ENCODE data around the gene HNRNPUL1.
A peak's percentile ranks its signal among the peaks of the same experiment; 100 is the strongest.
"Not testable (repeated sequence)": the region's sequence is repeated elsewhere in the genome, so short reads cannot be mapped to it uniquely, and the experiment has no call there.

The HNRNPUL1 gene

DNA sequence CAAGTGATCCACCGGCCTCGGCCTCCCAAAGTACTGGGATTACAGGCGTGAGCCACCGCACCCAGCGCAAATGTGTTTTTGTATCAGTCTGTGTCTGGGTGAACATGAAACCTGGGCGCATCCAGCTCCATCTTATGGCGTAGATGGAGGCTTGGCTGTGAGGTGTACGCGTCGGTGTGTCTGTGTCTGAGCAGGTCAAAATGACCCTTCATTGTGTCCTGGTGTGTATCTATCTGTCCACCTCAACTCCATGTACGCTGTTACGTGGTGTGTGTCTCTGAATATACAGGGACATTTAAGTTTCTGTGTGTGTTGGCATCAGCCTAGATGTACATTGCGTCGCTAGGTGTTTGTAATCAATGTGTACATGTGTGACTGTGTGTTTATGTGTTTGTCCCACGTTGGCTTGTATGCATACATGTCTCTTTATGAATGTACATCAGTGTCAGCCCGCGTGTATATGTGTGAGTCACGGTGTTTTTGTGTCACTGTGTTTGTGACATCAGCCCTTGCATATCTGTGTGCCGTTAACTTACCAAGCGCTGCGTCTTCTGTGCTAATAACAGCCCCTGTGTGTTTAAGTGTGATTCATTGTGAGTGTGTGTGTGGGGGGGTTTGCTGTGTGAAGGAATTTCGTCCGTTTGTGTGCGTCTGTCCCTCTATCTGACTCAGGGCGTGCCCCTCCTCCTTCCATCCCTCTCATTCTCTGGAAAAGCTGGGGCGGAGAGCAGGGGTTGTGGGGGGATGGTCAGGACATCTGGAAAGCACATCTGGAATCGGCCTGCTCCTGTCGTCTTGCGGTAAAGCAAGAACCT is 38.7 kb upstream of the HNRNPUL1 start:
- Histone ChIP-seq H3K9ac (ENCODE audit: low read depth, low read length) (peak overlapping the region; percentile 13), H3K9me3 (ENCODE audit: control insufficient read depth, insufficient read depth, low read length) (no peaks in the 10 kb centered on the region), H3K36me3 (ENCODE audit: control insufficient read depth, insufficient read depth, low read length) (peaks cover 12% of the 10 kb centered on the region), H3K27me3 (ENCODE audit: control insufficient read depth, insufficient read depth, low read length) (no peaks in the 10 kb centered on the region), H3K4me1 (ENCODE audit: control insufficient read depth, insufficient read depth, low read length) (peaks cover 12% of the 10 kb centered on the region), H3K4me3 (ENCODE audit: low read depth, low read length) (peak overlapping the region; percentile 57)

- H3K27me3 ChIP-seq (ENCODE audit: control insufficient read depth, insufficient read depth, low read length): no peaks in the 10 kb centered on the region
- H3K4me1 ChIP-seq (ENCODE audit: control insufficient read depth, insufficient read depth, low read length): peaks cover 12% of the 10 kb centered on the region
- peak overlapping the region; percentile 56 for H3K9ac ChIP-seq (ENCODE audit: low read depth, low read length)
- peaks cover 5% of the 10 kb centered on the region for H3K36me3 ChIP-seq (ENCODE audit: control insufficient read depth, insufficient read depth, low read length)
- H3K9me3 ChIP-seq (ENCODE audit: control insufficient read depth, insufficient read depth, low read length): no peaks in the 10 kb centered on the region
- H3K4me3 ChIP-seq (ENCODE audit: low read depth, low read length): peak overlapping the region; percentile 57
Measured at GRCh38 chr19:41226053-41226873, 37.9 kb upstream of the HNRNPUL1 start.

DNA sequence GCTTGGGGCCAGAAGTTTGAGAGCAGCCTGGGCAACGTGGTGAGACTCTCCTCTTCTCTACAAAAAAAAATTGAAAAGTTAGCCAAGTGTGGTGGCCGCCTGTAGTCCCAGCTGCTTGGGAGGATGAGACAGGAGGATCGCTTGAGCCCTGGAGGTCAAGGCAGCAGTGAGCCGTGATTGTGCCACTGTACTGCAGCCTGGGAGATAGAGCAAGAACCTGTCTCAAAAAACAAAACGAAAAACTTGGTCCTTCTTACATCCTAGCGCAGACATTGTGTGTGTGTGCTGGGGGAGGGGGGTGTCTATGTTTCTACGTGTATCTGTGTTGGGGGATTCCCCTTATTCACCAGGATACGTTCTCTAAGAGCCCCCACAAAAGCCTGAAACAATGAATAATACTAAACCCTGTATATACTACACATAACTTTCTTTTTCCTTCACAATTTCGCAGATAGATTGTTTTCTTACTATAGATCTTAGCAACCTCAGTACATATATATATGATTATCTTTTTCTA is 37.2 kb upstream of the HNRNPUL1 start:
- H3K36me3 ChIP-seq (ENCODE audit: control insufficient read depth, insufficient read depth, low read length): peaks cover 2% of the 10 kb centered on the region
- no peaks in the 10 kb centered on the region for H3K27me3 ChIP-seq (ENCODE audit: control insufficient read depth, insufficient read depth, low read length)
- H3K9ac ChIP-seq (ENCODE audit: low read depth, low read length): no peak overlapping the region
- H3K4me1 ChIP-seq (ENCODE audit: control insufficient read depth, insufficient read depth, low read length): peaks cover 12% of the 10 kb centered on the region
- peak overlapping the region; percentile 57 for H3K4me3 ChIP-seq (ENCODE audit: low read depth, low read length)
- no peaks in the 10 kb centered on the region for H3K9me3 ChIP-seq (ENCODE audit: control insufficient read depth, insufficient read depth, low read length)

- Histone ChIP-seq H3K36me3 (ENCODE audit: control insufficient read depth, insufficient read depth, low read length) (no peaks in the 10 kb centered on the region), H3K4me1 (ENCODE audit: control insufficient read depth, insufficient read depth, low read length) (peaks cover 8% of the 10 kb centered on the region), H3K9ac (ENCODE audit: low read depth, low read length) (no peak overlapping the region), H3K4me3 (ENCODE audit: low read depth, low read length) (no peak overlapping the region), H3K9me3 (ENCODE audit: control insufficient read depth, insufficient read depth, low read length) (no peaks in the 10 kb centered on the region), H3K27me3 (ENCODE audit: control insufficient read depth, insufficient read depth, low read length) (no peaks in the 10 kb centered on the region)
Measured at GRCh38 chr19:41228486-41228885, 35.7 kb upstream of the HNRNPUL1 start.

- not testable (repeated sequence) for H3K4me1 ChIP-seq (ENCODE audit: control insufficient read depth, insufficient read depth, low read length); H3K9ac ChIP-seq (ENCODE audit: low read depth, low read length); H3K4me3 ChIP-seq (ENCODE audit: low read depth, low read length); H3K36me3 ChIP-seq (ENCODE audit: control insufficient read depth, insufficient read depth, low read length); H3K9me3 ChIP-seq (ENCODE audit: control insufficient read depth, insufficient read depth, low read length); H3K27me3 ChIP-seq (ENCODE audit: control insufficient read depth, insufficient read depth, low read length)
Measured at GRCh38 chr19:41229338-41229737, 34.8 kb upstream of the HNRNPUL1 start.

- H3K4me1 ChIP-seq (ENCODE audit: control insufficient read depth, insufficient read depth, low read length): peaks cover 7% of the 10 kb centered on the region
- H3K36me3 ChIP-seq (ENCODE audit: control insufficient read depth, insufficient read depth, low read length): no peaks in the 10 kb centered on the region
- H3K9me3 ChIP-seq (ENCODE audit: control insufficient read depth, insufficient read depth, low read length): no peaks in the 10 kb centered on the region
- H3K27me3 ChIP-seq (ENCODE audit: control insufficient read depth, insufficient read depth, low read length): no peaks in the 10 kb centered on the region
- H3K9ac ChIP-seq (ENCODE audit: low read depth, low read length): no peak overlapping the region
- H3K4me3 ChIP-seq (ENCODE audit: low read depth, low read length): no peak overlapping the region
Measured at GRCh38 chr19:41230067-41230857, 33.9 kb upstream of the HNRNPUL1 start.

GRCh38 chr19:41232686-41233085 is 31.5 kb upstream of the HNRNPUL1 start:
- Histone ChIP-seq H3K9me3 (ENCODE audit: control insufficient read depth, insufficient read depth, low read length) (no peaks in the 10 kb centered on the region), H3K27me3 (ENCODE audit: control insufficient read depth, insufficient read depth, low read length) (no peaks in the 10 kb centered on the region), H3K4me3 (ENCODE audit: low read depth, low read length) (no peak overlapping the region), H3K9ac (ENCODE audit: low read depth, low read length) (no peak overlapping the region), H3K36me3 (ENCODE audit: control insufficient read depth, insufficient read depth, low read length) (no peaks in the 10 kb centered on the region), H3K4me1 (ENCODE audit: control insufficient read depth, insufficient read depth, low read length) (no peaks in the 10 kb centered on the region)

- Histone ChIP-seq H3K4me1 (ENCODE audit: control insufficient read depth, insufficient read depth, low read length) (no peaks in the 10 kb centered on the region), H3K9me3 (ENCODE audit: control insufficient read depth, insufficient read depth, low read length) (no peaks in the 10 kb centered on the region), H3K36me3 (ENCODE audit: control insufficient read depth, insufficient read depth, low read length) (peaks cover 5% of the 10 kb centered on the region), H3K27me3 (ENCODE audit: control insufficient read depth, insufficient read depth, low read length) (no peaks in the 10 kb centered on the region), H3K9ac (ENCODE audit: low read depth, low read length) (no peak overlapping the region), H3K4me3 (ENCODE audit: low read depth, low read length) (no peak overlapping the region)
Measured at GRCh38 chr19:41233748-41234240, 30.4 kb upstream of the HNRNPUL1 start.

GRCh38 chr19:41234512-41235168 is 29.5 kb upstream of the HNRNPUL1 start:
- Histone ChIP-seq H3K4me1 (ENCODE audit: control insufficient read depth, insufficient read depth, low read length) (no peaks in the 10 kb centered on the region), H3K9ac (ENCODE audit: low read depth, low read length) (no peak overlapping the region), H3K4me3 (ENCODE audit: low read depth, low read length) (no peak overlapping the region), H3K27me3 (ENCODE audit: control insufficient read depth, insufficient read depth, low read length) (no peaks in the 10 kb centered on the region), H3K36me3 (ENCODE audit: control insufficient read depth, insufficient read depth, low read length) (peaks cover 12% of the 10 kb centered on the region), H3K9me3 (ENCODE audit: control insufficient read depth, insufficient read depth, low read length) (no peaks in the 10 kb centered on the region)

DNA sequence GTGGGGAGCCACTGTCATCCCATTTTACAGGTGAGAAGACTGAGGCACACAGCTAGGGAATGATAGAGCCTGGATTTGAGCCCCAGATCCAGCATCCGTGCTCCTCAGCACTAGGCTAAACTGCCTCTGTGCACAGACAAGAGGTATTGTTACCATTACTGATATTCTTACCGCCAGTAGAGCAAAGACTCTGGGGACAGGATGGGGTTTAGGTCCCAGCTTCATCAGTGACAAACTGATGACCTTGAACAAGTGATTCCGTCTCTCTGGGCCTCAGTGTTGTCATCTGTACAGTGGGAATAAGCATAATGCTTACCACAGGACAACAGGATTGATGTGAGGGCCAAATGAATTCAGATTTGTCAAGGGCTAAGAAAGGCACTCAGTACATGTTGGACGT is 28.7 kb upstream of the HNRNPUL1 start:
- H3K36me3 ChIP-seq (ENCODE audit: control insufficient read depth, insufficient read depth, low read length): peaks cover 13% of the 10 kb centered on the region
- H3K4me3 ChIP-seq (ENCODE audit: low read depth, low read length): no peak overlapping the region
- H3K9me3 ChIP-seq (ENCODE audit: control insufficient read depth, insufficient read depth, low read length): no peaks in the 10 kb centered on the region
- no peaks in the 10 kb centered on the region for H3K4me1 ChIP-seq (ENCODE audit: control insufficient read depth, insufficient read depth, low read length)
- H3K27me3 ChIP-seq (ENCODE audit: control insufficient read depth, insufficient read depth, low read length): no peaks in the 10 kb centered on the region
- H3K9ac ChIP-seq (ENCODE audit: low read depth, low read length): no peak overlapping the region

DNA sequence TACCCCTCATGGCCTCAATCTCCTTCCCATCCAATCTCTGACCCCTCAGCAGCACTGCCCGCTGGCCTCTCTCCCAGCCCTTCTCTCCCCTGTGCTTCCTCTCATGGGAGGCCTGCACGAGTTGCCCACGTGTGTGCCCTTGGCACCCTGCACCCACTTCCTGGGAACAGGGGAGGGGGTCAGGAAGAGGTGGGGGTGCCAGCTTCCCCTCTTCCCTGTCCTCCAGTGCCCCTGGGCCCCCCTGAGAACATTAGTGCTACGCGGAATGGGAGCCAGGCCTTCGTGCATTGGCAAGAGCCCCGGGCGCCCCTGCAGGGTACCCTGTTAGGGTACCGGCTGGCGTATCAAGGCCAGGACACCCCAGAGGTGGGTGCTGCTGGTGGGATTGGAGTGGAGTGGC is 25.9 kb upstream of the HNRNPUL1 start:
- Histone ChIP-seq H3K9ac (ENCODE audit: low read depth, low read length) (no peak overlapping the region), H3K9me3 (ENCODE audit: control insufficient read depth, insufficient read depth, low read length) (no peaks in the 10 kb centered on the region), H3K27me3 (ENCODE audit: control insufficient read depth, insufficient read depth, low read length) (no peaks in the 10 kb centered on the region), H3K4me3 (ENCODE audit: low read depth, low read length) (no peak overlapping the region), H3K4me1 (ENCODE audit: control insufficient read depth, insufficient read depth, low read length) (no peaks in the 10 kb centered on the region), H3K36me3 (ENCODE audit: control insufficient read depth, insufficient read depth, low read length) (peaks cover 20% of the 10 kb centered on the region)

Data from iPS-15b (cell line).